Neural progenitor cell (in vitro differentiated cells): ENCODE measurements around the gene FSCN2. TPM values are rescaled to one million over a fixed set of nuclear protein-coding genes. Genes with fewer than 3 reads are reported as not detected.

ENCODE experiments used
- DNase-seq: peaks from one replicate; pipeline ENCODE4 v3.0.0-alpha.2; 2016; ENCODE audit warnings: low spot score
- H2AFZ ChIP-seq: fragments of 200-600 bp; sonication (generic); replicated peaks from 2 replicates; pipeline ENCODE4 v1.6.1; 2016; ENCODE audit warnings: antibody characterized with exemption
- H3F3A ChIP-seq: fragments of 200-600 bp; sonication (generic); 2 replicates; pipeline ENCODE4 v1.6.1; 2016; ENCODE audit warnings: antibody characterized with exemption, low read depth
- H3K27ac ChIP-seq: fragments of 200-600 bp; sonication (generic); 2 replicates; pipeline ENCODE4 v1.5.1; 2016; ENCODE audit warnings: mild to moderate bottlenecking
- H3K27me3 ChIP-seq: fragments of 200-600 bp; sonication (generic); 2 replicates; pipeline ENCODE4 v1.6.1; 2016; ENCODE audit warnings: mild to moderate bottlenecking, moderate library complexity
- H3K36me3 ChIP-seq: fragments of 200-600 bp; sonication (generic); 2 replicates; pipeline ENCODE4 v1.5.1; 2016
- H3K4me1 ChIP-seq: fragments of 200-600 bp; sonication (generic); 2 replicates; pipeline ENCODE4 v1.6.1; 2016; ENCODE audit warnings: mixed run types
- H3K4me2 ChIP-seq: fragments of 200-600 bp; sonication (generic); 2 replicates; pipeline ENCODE4 v1.6.1; 2016
- H3K4me3 ChIP-seq: fragments of 200-600 bp; sonication (generic); 2 replicates; pipeline ENCODE4 v1.5.1; 2016
- H3K79me2 ChIP-seq: fragments of 200-600 bp; sonication (generic); 2 replicates; pipeline ENCODE4 v1.6.1; 2016; ENCODE audit warnings: low read depth
- H3K9ac ChIP-seq: fragments of 200-600 bp; sonication (generic); 2 replicates; pipeline ENCODE4 v1.6.1; 2016
- H3K9me3 ChIP-seq: fragments of 200-600 bp; sonication (generic); 2 replicates; pipeline ENCODE4 v1.5.1; 2016; ENCODE audit warnings: low read depth
- H4K20me1 ChIP-seq: fragments of 200-600 bp; sonication (generic); 2 replicates; pipeline ENCODE4 v1.6.1; 2016; ENCODE audit warnings: low read depth
- H3K27ac Mint-ChIP-seq: 3 replicates; pipeline ENCODE4 v1.8.0; 2021; ENCODE audit warnings: mixed read lengths
- H3K27me3 Mint-ChIP-seq: 2 replicates; pipeline ENCODE4 v1.8.0; 2022; ENCODE audit warnings: low read depth, mild to moderate bottlenecking, inconsistent platforms, moderate library complexity, mixed read lengths; ENCODE audit not compliant: insufficient read depth
- H3K36me3 Mint-ChIP-seq: 3 replicates; pipeline ENCODE4 v1.8.0; 2021; ENCODE audit warnings: mixed read lengths
- H3K4me1 Mint-ChIP-seq: 3 replicates; pipeline ENCODE4 v1.8.0; 2021; ENCODE audit warnings: mixed read lengths
- H3K4me3 Mint-ChIP-seq: 3 replicates; pipeline ENCODE4 v1.8.0; 2021; ENCODE audit warnings: mild to moderate bottlenecking, moderate library complexity, mixed read lengths
- H3K9me3 Mint-ChIP-seq: 3 replicates; pipeline ENCODE4 v1.8.0; 2020; ENCODE audit warnings: mixed read lengths
- CTCF ChIP-seq: fragments of 200-600 bp; sonication (generic); IDR thresholded peaks from 2 replicates; pipeline ENCODE4 v1.5.1; 2017; ENCODE audit warnings: antibody characterized with exemption, mild to moderate bottlenecking
- EZH2 ChIP-seq: fragments of 200-600 bp; sonication (generic); IDR thresholded peaks from 2 replicates; pipeline ENCODE4 v1.6.1; 2017; ENCODE audit warnings: antibody characterized with exemption, mild to moderate bottlenecking, moderate library complexity
- EZH2phosphoT487 ChIP-seq: fragments of 200-600 bp; sonication (generic); IDR thresholded peaks from 2 replicates; pipeline ENCODE4 v1.6.1; 2017; ENCODE audit warnings: antibody characterized with exemption
- total RNA-seq: library from RNA; depleted of rRNA; stranded (reverse); fragments of >200 nt; gene quantifications from 2 replicates; pipeline ENCODE4 v1.2.3, GENCODE V29; 2015; ENCODE audit warnings: low replicate concordance

FSCN2 gene
- total RNA-seq, 1 donor from 2014 or later = not detected

- no peaks in the 10 kb centered on the region for H3K79me2 ChIP-seq
- Mint-ChIP-seq H3K36me3 (no peaks in the 10 kb centered on the region), H3K27me3 (peaks cover 10% of the 10 kb centered on the region), H3K4me3 (no peak overlapping the region), H3K4me1 (peaks cover 5% of the 10 kb centered on the region), H3K9me3 (no peaks in the 10 kb centered on the region), H3K27ac (peak overlapping the region; percentile 30)
- no peaks in the 10 kb centered on the region for H3K27me3 ChIP-seq
- H3K4me2 ChIP-seq = no peak overlapping the region
- no peak overlapping the region for H2AFZ ChIP-seq
- H3K4me3 ChIP-seq = no peak overlapping the region
- no peaks in the 10 kb centered on the region for H3F3A ChIP-seq
- H3K9me3 ChIP-seq = no peaks in the 10 kb centered on the region
- H3K36me3 ChIP-seq = no peaks in the 10 kb centered on the region
- H4K20me1 ChIP-seq = no peaks in the 10 kb centered on the region
- no peak for TF ChIP-seq CTCF
- TF ChIP-seq EZH2 = no peak
- no peak for TF ChIP-seq EZH2phosphoT487
- peak; percentile 23 for DNase-seq
- H3K9ac ChIP-seq = no peak overlapping the region
- no peaks in the 10 kb centered on the region for H3K4me1 ChIP-seq
- no peak overlapping the region for H3K27ac ChIP-seq
Observed at GRCh38 chr17:81500047-81500446, 28.1 kb upstream of the FSCN2 start.

GRCh38 chr17:81502471-81503017 lies 25.6 kb upstream of the FSCN2 start:
- H3K27me3 ChIP-seq = no peaks in the 10 kb centered on the region
- no peaks in the 10 kb centered on the region for H3K79me2 ChIP-seq
- no peak overlapping the region for H3K27ac ChIP-seq
- no peaks in the 10 kb centered on the region for H4K20me1 ChIP-seq
- Mint-ChIP-seq H3K27ac (no peak overlapping the region), H3K27me3 (peaks cover 14% of the 10 kb centered on the region), H3K4me3 (peak overlapping the region; percentile 19), H3K4me1 (peaks cover 4% of the 10 kb centered on the region), H3K36me3 (no peaks in the 10 kb centered on the region), H3K9me3 (peaks cover under 1% of the 10 kb centered on the region)
- H3K36me3 ChIP-seq = no peaks in the 10 kb centered on the region
- no peak overlapping the region for H2AFZ ChIP-seq
- H3K9ac ChIP-seq = no peak overlapping the region
- peaks cover 8% of the 10 kb centered on the region for H3F3A ChIP-seq
- no peaks in the 10 kb centered on the region for H3K4me1 ChIP-seq
- no peak for DNase-seq
- TF ChIP-seq EZH2 (no peak), EZH2phosphoT487 (no peak), CTCF (no peak)
- no peaks in the 10 kb centered on the region for H3K9me3 ChIP-seq
- no peak overlapping the region for H3K4me3 ChIP-seq
- no peak overlapping the region for H3K4me2 ChIP-seq

- H3K4me3 ChIP-seq = no peak overlapping the region
- Mint-ChIP-seq H3K4me1 (peaks cover 6% of the 10 kb centered on the region), H3K36me3 (peaks cover 4% of the 10 kb centered on the region), H3K9me3 (peaks cover 3% of the 10 kb centered on the region), H3K27me3 (peaks cover 12% of the 10 kb centered on the region), H3K27ac (no peak overlapping the region), H3K4me3 (no peak overlapping the region)
- peaks cover 16% of the 10 kb centered on the region for H3F3A ChIP-seq
- TF ChIP-seq CTCF = no peak
- no peak for TF ChIP-seq EZH2
- no peak for TF ChIP-seq EZH2phosphoT487
- no peaks in the 10 kb centered on the region for H3K79me2 ChIP-seq
- peaks cover 3% of the 10 kb centered on the region for H4K20me1 ChIP-seq
- H3K36me3 ChIP-seq = no peaks in the 10 kb centered on the region
- no peaks in the 10 kb centered on the region for H3K9me3 ChIP-seq
- H3K27ac ChIP-seq = no peak overlapping the region
- no peak overlapping the region for H2AFZ ChIP-seq
- no peak overlapping the region for H3K9ac ChIP-seq
- no peaks in the 10 kb centered on the region for H3K4me1 ChIP-seq
- no peak overlapping the region for H3K4me2 ChIP-seq
- DNase-seq = no peak
- no peaks in the 10 kb centered on the region for H3K27me3 ChIP-seq
Observed at GRCh38 chr17:81503619-81504018, 24.6 kb upstream of the FSCN2 start.
